GM21526 (cell line): ENCODE data around the gene PAFAH1B1.
"Not testable (repeated sequence)": the region's sequence is repeated elsewhere in the genome, so short reads cannot be mapped to it uniquely, and the experiment has no call there.

ENCODE experiments used
- ATAC-seq: cut with Tn5 transposase; IDR thresholded peaks from one replicate; pipeline ENCODE4 v1.9.1; 2021; ENCODE audit warnings: moderate library complexity; ENCODE audit not compliant: unreplicated experiment, low FRiP score

Gene PAFAH1B1

GRCh38 chr17:2687074-2687418, 93.6 kb downstream of the PAFAH1B1 start:
- no peak for ATAC-seq

- ATAC-seq, result no peak
Measured at GRCh38 chr17:2688351-2689342, 95.2 kb downstream of the PAFAH1B1 start.

GRCh38 chr17:2689411-2690164, 96.1 kb downstream of the PAFAH1B1 start:
- ATAC-seq, result no peak

- no peak for ATAC-seq
Measured at GRCh38 chr17:2690165-2691068, 97.0 kb downstream of the PAFAH1B1 start.

GRCh38 chr17:2691069-2691871, 97.8 kb downstream of the PAFAH1B1 start:
- ATAC-seq, result no peak

GRCh38 chr17:2691965-2692780, 98.7 kb downstream of the PAFAH1B1 start:
- ATAC-seq, result no peak

- no peak for ATAC-seq
Measured at GRCh38 chr17:2692781-2693135, 99.3 kb downstream of the PAFAH1B1 start.

- ATAC-seq, result no peak
Measured at GRCh38 chr17:2693561-2694380, 100.3 kb downstream of the PAFAH1B1 start.

GRCh38 chr17:2694381-2695242, 101.2 kb downstream of the PAFAH1B1 start:
- no peak for ATAC-seq

- ATAC-seq, result no peak
Measured at GRCh38 chr17:2695243-2695960, 101.9 kb downstream of the PAFAH1B1 start.

GRCh38 chr17:2695961-2696760, 102.7 kb downstream of the PAFAH1B1 start:
- ATAC-seq, result no peak

- ATAC-seq, result no peak
Measured at GRCh38 chr17:2697611-2698162, 104.2 kb downstream of the PAFAH1B1 start.

GRCh38 chr17:2699216-2699805, 105.9 kb downstream of the PAFAH1B1 start:
- not testable (repeated sequence) for ATAC-seq

- no peak for ATAC-seq
Measured at GRCh38 chr17:2700030-2700490, 106.6 kb downstream of the PAFAH1B1 start.
